ENCODE results near the gene ARHGAP26.
"Not testable (repeated sequence)": the region's sequence is repeated elsewhere in the genome, so short reads cannot be mapped to it uniquely, and the experiment has no call there.

Gene ARHGAP26

DNA sequence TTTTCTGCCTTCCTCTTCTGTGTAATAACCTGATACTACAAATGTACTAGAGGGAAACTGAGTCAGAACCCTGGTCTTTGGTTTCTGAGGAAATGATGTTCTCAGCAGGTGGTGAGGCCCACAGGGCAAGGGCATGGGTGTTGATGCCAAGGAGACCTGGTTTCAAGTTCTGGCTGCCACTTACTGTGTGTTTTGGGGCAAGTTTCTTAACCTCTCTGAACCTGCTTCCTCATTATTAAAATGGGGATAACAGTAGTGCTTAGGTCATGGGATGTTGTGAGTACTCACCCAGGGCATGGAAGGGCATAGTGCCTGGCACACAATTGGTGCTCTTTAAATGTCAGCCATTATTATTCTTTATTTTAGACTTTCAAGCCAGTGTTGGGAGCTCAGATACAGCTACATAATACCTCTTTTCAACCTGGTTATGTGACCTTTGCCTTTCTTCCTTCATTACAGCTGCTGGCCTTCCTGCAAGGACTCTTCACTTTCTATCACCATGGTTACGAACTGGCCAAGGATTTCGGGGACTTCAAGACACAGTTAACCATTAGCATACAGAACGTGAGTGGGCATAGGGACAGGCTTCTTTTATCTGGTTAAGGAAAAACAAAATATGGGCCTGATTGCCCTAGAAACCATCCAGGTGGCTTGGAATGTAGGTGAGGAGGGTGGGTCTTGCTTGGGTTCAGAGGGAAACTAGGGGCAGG is 131.5 kb downstream of the ARHGAP26 start:
- DNase-seq (ENCODE audit: low read depth, low spot score), result no peak

DNA sequence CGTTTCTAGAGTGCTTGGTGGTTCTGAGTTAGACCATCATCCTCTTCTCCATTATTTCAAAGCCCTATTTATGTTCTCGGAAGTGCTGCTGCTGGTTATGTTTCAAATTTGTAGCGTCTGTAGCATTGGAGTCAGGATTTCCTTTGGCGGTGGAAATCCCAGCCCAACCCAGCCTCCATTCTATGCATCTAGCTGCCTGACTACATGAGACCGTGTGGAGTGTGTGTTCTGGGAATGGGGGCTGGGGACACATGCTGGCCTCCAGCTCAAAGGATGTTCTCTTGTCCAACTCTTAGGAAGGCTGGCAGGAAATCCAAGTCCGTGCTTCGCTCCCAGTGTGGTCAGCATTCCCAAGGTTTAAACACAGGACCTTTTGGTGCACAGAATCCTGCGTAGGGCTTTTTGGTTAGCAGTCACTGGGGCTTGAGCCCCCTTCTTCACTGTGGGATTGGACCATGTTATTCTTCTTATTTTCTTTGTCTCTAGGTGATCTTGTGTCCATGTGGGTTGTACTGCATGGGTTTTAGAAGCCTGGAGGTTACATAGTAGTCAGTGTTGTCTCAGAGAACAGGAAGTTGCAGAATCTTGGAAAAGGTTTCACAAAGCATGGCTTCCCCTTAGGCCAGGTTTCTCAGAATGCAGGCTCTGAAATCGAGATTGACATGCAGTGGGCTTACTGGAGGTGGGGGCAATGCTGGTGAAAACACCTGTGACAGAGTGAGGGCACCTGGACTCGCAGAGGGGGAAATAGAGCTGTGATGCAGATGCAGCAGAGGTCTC is 132.2 kb downstream of the ARHGAP26 start:
- no peak for DNase-seq (ENCODE audit: low read depth, low spot score)

DNA sequence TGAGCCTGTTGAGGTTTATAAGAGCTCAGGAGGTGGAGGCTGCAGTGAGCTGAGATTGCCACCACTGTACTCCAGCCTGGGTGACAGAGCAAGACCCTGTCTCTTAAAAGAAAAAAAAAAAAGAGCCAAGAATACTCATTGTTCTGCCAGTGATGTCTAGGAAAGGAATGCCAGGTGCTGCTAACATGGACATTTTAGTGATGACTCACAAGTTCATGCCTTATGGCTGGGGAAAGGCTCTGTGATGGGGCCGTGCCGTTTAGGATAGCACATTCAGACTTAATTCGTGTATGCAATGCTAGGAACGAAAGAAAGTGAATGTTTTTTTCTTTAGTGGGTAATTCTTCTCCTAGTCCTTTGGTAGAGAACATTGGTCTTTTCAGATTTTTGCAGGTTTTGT is 134.2 kb downstream of the ARHGAP26 start:
- no peak for DNase-seq (ENCODE audit: low read depth, low spot score)

DNA sequence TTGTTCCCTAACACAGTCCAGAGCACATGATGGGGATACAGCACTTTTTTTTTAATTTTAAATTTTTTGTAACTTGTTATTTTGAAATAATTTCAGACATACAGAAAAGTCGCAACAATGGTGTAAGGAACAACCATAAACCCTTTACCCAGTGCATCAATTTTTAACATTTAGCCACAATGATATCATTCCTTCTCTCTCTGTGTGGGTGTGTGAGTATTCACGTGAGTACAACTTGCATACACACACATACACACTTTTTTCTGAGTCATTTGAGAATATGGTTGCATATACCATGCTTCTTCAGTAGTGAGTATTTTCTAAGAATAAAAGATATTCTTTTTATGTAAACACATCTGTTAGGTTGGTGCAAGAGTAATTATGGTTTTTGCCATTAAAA is 135.2 kb downstream of the ARHGAP26 start:
- DNase-seq (ENCODE audit: low read depth, low spot score), result no peak

DNA sequence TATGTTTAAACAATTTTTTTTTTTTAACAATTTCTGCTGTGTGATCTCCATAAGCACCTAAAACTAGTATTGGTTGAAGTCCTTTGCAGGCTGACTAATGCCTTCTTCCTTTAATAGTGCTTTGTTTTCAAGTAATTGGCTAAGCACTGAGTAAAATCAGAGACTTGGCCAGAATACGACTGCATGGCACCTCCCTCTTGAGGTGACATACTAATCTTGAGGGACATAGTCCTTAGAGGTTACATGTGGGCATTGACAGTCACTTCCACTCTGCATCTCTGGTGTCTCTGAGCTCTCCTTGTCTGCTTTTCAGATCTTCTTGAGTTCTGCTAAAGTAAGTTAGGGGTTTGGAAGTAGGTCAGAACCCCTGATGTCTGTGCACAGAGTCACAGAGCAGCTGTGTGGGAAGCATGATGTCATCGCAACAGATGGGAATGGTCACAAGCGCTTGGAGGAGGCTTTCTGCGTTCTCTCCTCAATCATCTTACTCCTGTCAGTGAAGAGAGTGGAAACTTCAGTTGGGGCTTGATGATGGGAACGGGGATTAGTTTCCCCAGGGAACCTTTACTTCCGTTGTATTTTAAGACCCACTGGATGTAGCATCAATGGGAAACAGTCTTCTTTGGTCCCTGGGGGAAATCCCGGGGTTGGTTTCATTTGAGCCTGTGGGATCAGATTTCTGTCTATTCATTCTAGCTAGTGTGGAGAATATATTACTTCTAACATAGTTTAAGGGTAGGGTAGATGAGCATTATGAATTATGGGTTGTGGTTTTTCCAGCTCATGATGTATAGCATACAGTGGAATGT is 136.9 kb downstream of the ARHGAP26 start:
- DNase-seq (ENCODE audit: low read depth, low spot score), result no peak

DNA sequence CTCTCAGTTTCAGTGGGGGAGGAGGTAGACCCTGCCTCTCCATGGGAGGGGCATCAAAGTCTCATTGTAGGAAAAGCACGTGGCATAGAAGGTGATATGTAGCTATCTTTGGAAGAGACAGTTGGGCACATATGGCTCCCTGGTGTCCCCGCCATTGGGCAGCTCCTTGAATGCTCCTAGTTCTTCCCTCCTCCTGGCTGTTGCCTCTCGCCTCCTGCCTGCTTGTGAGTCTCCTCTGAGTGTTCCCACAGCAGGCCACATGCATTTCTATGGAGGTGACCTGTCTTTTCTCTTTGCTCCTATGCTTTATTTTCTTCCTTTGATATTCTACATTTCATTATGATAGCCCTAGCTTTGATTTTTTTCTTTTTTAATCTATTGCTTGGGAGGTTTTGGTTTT is 138.5 kb downstream of the ARHGAP26 start:
- no peak for DNase-seq (ENCODE audit: low read depth, low spot score)

DNA sequence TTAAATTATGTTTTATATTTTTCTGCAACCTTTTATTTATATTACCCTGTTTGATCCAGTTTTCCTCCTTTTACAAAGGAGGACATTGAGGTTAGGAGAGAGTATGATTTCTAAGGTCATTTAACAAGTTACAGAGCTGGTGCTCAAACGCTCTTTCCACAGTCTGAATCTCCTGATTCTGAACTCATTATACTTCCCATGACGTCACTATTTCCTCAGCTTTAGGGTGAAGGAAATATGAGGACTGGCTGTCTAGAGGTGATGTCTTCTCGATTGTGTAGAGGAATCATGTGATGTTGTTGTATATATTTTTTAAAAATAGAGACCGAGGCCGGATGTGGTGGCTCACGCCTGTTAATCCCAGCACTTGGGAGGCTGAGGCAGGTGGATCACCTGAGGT is 140.0 kb downstream of the ARHGAP26 start:
- no peak for DNase-seq (ENCODE audit: low read depth, low spot score)

DNA sequence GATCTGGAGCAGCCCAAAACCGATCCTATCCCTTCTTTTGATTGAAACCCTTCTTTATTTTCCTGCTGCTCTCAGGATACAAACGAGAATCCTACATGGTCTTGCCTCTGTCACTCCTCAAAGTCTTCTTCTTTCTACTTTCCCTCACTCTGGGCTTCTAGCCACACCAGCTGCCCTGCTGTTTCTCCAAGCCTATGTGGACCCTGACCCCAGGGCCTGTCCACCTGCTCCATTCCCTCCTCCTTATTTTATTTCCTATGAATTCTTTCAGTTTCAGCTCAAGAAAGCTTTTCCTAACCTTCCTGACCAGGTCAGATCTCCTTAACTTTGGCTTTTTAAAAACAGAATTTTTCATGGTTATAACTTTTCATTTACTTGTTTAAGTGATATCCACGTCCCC is 141.0 kb downstream of the ARHGAP26 start:
- DNase-seq (ENCODE audit: low read depth, low spot score), result no peak

DNA sequence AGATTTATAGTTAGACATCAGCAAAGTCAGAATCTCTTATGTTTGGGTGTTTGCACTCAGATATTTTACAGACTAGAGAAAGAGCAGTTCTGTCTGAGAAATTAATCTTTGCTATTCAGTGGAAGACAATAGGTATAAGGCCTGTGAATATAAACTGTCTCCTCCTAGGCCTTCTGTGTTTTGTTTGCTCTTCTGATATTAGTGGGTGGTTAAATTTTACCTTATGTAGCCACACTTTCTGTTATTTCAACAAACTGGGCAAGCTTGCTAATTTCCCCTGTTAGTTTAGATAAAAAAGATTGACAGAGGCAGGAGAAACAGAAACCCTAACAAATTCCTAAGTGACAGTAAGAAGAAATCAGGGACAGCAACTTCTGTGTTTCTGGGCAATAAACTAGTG is 141.6 kb downstream of the ARHGAP26 start:
- DNase-seq (ENCODE audit: low read depth, low spot score), result no peak

DNA sequence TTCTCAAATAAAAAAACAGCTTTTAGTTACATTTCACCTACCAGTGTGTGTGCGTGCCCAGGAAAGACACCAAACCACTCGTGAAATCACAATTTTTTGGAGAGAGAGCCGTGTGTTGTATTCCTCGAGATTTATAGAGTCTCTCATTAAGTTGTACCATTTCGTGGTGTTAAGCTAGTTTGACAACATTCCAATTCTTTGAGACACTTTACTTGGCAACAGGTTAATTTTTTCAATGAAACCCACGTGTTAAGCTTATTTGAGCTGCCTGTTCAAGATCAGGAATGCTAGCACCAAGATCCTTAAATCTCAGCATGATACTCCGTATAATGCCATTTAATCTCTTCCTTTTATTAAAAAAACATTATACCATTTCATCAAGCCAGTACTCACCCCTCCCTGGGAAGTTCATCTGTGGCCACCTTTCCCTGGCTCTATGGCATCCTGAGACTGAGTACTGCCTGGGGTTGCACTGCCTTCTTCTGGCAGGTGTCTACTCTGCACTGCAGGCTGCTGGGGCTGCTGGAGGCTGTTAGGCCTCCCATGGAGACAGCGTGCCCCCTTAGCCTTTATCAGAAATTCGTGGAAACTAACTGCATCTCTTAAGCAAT is 143.7 kb downstream of the ARHGAP26 start:
- DNase-seq (ENCODE audit: low read depth, low spot score), result no peak

DNA sequence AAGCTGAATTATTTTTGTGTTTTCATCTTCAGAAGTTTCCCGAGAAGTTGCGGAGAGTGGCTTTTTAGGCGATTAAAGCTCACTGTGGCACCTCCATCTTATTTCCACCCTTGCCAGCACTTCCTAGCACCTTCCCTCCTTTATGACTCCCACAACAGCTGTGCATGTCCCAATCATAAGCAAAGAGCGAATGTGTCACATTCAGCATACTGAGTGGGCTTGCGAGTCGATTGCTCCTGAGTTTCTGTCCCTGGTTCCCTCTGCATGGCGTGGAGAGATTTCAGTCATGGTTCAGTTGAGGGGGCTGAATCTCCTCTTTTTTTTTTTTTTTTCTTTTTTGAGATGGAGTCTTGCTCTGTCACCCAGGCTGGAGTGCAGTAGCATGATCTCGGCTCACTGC is 144.9 kb downstream of the ARHGAP26 start:
- no peak for DNase-seq (ENCODE audit: low read depth, low spot score)

DNA sequence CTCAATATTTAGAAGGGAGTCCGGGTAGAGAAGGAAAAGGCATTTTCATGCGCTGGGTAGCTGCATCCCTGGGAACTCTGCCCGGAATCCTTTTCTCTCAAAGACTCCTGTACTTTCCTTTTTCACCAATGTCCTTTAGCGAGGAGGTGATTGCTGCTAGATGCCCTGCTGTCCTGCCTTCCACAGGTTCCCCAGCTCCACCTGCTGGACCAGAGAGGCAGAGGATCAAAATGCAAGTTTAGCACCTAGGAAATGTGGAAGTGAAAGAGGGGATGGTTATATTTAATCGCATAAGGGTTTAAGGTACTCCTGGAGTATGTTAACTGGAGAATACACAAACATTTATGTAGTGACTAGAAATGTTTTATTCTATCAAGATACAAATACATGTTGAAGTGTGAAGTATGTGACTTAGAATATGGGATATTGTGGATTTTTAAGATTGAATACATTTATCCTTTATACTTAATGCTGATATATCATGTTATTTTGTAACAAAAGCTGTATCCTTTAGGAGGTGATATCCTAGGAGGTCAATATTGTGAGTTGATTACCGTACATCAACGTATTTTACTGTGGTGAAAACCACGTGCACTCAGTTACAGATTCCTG is 145.7 kb downstream of the ARHGAP26 start:
- DNase-seq (ENCODE audit: low read depth, low spot score), result no peak

DNA sequence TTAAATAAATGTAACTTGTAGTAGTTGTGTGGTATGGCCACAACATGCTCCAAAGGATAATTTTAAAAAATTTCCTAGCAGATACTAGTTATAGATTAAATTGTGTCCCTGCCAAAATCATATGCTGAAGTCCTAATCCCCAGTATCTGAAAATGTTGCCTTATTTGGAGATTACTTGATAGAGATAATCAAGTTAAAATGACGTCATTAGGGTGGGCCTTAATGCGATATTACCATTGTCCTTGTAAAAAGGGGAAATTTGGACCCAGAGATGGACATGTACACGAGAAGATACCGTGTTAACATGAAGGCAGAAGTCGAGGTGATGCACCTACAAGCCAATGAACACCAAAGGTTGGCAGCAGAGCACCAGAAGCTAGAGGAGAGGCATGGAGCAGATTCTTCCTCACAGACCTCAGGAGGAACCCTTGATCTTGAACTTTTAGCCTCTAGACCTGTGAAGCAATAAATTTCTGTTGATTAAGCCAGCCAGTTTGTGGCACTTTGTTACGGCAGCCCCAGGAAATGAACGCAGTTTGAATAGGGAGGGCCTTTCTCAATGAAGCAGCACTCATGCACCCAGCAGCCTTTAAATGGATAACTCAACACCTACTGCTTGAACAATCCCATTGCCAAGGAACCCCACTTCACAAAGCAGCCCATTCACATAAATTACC is 148.9 kb downstream of the ARHGAP26 start:
- no peak for DNase-seq (ENCODE audit: low read depth, low spot score)

DNA sequence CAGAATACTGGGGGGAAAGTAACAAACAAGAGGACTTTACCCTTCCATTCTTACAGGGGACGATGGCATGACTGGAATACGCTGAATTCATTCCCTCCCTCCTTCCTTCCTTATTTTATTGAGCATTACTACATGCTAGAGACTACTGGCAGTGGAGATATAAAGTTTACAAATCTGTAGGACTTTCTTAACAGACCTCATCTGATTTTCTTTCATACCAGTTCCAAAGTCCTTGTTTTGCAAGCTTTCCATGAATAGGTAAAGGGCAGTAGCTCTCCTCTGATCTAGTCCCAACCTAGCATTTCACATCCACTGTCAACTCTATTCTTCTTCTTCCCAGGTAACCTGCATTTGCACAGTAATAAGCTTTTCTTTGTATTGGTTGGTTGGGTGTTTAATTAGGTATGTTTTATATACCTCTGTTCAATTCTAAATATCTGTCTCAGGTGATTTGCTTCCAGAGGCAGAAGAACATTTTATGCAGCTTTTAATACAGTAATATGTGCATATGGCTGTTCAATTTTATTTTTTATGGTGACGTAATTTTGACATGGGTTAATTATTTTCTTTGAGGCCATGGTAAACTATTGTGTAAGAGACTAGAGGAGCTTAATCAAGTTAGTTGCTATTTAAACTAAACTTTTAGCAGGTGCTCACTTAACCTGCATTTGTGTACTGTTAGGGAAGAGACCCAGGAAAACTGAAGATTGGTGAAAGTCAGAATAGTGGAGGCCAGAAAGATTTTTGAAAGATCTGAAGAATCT is 150.9 kb downstream of the ARHGAP26 start:
- no peak for DNase-seq (ENCODE audit: low read depth, low spot score)

DNA sequence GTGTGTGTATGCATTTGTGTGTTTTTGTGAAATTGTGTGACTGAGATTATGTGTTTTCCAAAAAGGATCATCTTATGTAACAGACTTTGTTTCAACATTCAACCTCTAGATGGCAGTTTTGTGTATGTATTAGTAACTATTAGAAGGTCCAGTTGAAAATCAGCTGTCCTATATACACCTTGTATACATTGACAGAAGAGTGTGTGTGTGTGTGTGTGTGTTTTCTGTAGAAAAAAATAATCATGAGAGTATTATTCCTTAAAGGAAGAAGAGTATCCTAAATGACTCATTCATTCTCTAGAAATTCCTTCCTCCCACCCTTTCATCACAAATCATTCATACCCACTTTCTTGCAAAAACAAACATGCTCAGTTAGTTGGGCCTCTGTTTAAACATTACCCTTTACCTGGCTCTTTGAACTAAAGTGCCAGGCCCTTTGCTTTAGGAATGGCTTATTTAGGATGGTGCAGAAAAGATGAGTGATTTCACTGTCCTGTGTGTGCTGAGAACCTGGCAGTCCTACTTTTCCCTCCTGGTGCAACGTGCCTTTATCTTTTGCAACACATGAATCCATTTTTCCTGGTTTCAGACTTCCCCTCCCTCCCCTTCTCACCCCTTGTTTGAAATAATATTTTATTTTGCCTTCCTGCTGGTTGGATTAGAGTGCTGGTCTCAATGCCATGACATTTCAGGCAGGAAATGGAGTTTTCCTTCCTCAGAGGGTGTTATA is 152.2 kb downstream of the ARHGAP26 start:
- no peak for DNase-seq (ENCODE audit: low read depth, low spot score)

DNA sequence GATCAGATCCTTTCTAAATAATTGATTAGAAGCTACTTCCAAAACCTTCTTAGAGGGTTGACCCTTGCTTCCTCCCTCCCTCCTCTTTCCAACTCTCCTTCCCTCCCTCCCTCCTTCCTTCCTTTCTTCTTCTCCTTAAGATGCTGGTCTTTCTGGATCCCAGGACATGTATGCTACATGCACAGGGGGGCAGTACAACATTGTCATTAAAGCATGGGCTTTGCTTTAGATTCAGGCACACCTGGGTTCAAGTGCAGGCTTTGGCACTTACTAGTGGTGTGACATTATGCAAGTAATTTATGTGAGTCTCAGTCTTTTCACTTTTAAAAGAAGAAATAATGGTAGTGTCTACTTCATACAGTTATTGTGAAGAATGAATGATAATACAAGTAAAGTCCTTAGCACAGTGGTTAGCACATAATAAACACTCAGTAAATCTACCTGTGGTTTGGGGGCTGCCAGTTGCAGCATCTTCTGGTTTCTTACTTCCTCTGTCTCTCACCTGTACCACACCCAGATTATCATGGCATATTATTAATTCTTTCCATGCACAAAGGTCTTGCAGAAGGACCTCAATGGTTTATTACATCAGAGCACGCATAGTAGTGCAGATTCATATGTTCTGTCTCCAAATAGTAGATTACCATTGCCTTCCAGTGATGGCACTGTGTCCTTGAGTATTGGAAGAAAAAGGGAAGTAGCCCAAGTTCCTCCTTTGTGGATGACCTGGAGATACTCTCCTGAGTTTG is 154.1 kb downstream of the ARHGAP26 start:
- no peak for DNase-seq (ENCODE audit: low read depth, low spot score)

DNA sequence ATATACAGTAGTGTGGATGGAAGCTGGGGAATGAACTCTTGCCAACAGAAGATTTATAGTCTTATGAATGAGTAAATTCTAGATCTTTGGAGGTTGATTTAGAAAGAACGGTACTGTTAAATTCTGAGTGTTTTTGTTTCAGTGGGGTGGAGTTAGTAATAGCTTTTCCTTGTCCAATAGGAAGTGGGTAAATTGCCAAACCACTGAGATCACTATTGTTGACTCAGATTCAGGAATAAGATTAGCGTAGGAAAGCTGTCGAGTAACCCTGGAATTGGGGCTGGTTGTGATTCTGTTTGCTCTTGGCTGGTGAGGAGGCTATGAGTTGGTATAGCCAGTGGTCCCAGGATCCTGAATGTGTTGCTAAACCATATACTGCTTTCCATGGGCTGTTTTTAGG is 155.6 kb downstream of the ARHGAP26 start:
- DNase-seq (ENCODE audit: low read depth, low spot score), result no peak

DNA sequence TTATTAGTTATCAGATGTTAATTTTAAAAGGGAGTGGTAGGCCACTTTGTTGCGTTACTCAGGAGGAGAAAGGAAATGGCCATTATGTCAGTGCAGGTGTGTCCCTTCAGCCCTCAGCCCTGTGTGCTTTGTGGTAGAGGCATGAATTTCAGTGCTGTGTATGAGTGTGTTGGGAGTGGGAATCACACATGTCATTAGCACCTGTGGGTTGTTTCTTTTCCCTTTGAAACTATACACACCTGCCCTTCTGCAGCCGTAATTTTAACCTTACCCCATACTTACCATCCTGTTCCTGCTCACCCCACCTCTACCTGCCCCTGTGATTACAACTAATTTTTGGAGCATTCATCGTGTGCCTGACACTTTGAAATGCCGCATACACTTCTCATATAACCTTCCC is 156.4 kb downstream of the ARHGAP26 start:
- no peak for DNase-seq (ENCODE audit: low read depth, low spot score)

DNA sequence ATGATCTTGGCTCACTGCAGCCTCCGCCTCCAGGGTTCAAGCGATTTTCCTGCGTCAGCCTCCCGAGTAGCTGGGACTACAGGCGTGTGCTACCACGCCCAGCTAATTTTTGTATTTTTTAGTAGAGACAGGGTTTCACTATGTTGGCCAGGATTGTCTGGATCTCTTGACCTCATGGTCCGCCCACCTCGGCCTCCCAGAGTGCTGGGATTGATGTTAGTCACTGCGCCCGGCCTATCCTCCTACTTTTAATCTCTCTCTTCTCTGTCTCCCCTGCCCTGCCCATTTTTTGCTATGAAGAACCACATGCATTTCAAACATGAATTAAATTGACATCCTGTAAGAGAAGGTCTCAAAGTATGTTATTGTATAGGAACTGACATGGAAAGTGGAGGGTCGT is 158.8 kb downstream of the ARHGAP26 start:
- not testable (repeated sequence) for DNase-seq (ENCODE audit: low read depth, low spot score)
